Ovary (tissue), 3 donors: Measurements from ENCODE around the gene ANK3.

Source experiments
- CTCF ChIP-seq, 3 donors: fragments of 450-650 bp in 2 of 3; fragments of 200-600 bp in 1 of 3; IDR thresholded peaks; one replicate each; pipeline versions ENCODE4 v1.5.1 to v1.8.0; 2016 to 2022; ENCODE audit warnings: antibody characterized with exemption in 3 of 3, mild to moderate bottlenecking in 1 of 3
- EP300 ChIP-seq: sonication (generic); formaldehyde crosslinking; IDR thresholded peaks from one replicate; pipeline ENCODE4 v1.6.1; 2017; ENCODE audit warnings: antibody characterized with exemption
- POLR2A ChIP-seq: fragments of 450-650 bp; IDR thresholded peaks from one replicate; pipeline ENCODE4 v1.6.1; 2017; ENCODE audit warnings: antibody characterized with exemption, mild to moderate bottlenecking, moderate library complexity
- donor health status: DM: no; HTN: no; CAD: no.

- TF ChIP-seq POLR2A (no peak), CTCF (IDR thresholded peaks at IDR 0.05) (no peak), EP300 (no peak)
Measured at GRCh38 chr10:60235001-60235400, 154.7 kb downstream of the ANK3 start.
